IPS DF 4.7 (cell line): ENCODE measurements around the gene ARL4C.

Experiments
- DNase-seq: peaks from one replicate; pipeline ENCODE4 v3.0.0-alpha.2; 2013; ENCODE audit warnings: low spot score; ENCODE audit errors: extremely low read depth

Gene ARL4C

DNA sequence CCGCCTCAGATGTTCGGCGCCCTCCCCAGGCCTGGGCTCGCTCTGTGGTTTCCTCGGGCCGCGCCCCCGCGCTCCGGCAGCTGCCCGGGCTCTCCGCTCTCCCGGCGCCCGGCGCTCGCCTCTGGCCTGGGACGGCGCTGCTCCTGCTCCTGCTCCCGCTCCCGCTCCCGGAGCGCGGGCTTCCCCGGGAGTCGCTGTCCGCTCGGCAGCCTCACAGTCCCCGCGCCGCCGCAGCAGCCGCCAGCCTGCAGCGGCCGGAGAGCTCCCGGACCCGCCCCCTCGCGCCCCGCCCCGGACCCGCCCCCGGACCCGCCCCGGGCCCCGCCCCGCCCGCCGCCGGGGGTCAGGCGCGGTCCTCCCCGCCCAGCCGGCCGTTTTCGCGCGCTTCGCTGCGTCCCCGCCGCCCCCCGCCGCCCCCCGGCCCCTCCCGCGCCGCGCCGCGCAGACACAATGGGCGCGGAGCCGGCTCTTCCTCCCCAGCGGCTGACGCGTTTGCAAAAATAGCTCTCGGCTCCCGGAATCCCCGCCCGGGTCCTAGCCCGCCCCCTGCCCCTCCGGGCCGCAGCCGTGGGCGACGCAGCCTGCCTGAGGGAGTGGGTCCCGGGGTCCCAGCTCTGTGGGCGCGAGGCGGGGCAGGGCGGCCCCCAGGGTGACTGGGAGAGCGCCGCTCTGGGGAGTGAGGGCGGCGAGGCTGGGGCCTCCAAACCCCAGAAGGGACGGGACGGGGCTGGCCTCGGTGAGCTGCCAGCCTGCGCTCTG is at the start of gene ARL4C:
TSS of gene ARL4C (minus strand) at position 247 of the 759 bp plus-strand sequence. CDS start 495 bp downstream, outside the sequence.
- no peak for DNase-seq

- no peak for DNase-seq
Measured at GRCh38 chr2:234544659-234545611, 48.1 kb upstream of the ARL4C start.

DNA sequence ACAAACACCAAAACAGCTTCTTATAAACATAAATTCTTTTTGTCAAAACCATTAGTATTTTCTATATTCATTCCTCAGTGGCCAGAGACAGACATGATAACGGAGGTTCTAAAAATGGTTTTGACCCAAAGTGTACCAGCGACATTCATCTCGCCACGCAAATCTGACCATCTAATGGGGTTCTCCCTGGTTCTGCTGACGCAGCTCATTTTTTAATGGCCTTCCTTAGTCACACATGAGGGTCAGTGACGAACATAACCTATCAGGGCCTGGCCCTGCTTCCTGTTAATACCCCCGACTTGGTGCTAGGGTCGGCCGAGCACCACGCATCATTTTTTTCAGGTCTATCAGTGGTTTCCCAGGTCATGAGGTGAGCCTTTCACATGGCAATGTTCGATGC is 45.9 kb upstream of the ARL4C start:
- DNase-seq, result no peak

DNA sequence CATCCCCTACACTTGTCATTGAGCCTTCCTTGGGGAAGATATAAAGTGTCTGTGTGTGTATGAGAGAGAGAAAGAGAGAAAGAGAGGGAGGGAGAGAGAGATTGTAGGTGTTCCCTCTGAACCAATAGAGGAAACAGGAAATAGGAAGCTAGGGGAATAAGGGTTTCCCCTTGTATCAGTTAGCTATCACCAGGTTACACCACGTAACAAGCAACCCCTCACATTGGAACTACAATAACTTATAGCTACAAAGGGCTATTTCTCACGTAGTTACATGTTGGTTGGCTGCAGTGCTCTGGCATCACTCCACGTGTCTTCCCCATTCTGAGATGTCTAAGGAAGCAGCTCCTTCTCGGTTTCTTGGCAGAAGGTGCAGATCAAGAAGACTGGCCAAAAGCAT is 41.0 kb upstream of the ARL4C start:
- no peak for DNase-seq

- DNase-seq, result no peak
Measured at GRCh38 chr2:234536178-234536965, 39.5 kb upstream of the ARL4C start.

GRCh38 chr2:234535464-234535863 is 38.6 kb upstream of the ARL4C start:
- DNase-seq, result no peak

- no peak for DNase-seq
Measured at GRCh38 chr2:234534515-234534914, 37.6 kb upstream of the ARL4C start.

DNA sequence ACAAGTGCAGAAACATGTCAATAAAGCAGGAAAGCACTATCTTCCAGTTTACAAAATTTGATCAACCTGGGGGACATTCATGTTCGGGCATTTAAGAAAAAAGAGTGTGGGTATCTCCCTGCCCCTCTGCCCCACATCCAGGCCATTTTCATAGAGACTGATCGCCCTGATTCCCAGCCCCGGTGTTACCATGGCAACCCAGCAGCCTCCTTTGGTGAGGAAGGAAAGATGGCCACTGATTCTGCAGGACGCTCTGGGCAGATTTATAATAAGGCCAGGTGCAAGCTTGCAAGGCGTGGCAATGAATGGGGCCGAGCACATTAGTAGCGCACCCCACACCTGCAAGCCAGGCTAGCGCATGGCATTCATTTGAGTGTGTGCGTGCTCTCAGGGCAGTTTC is 36.7 kb upstream of the ARL4C start:
- DNase-seq, result no peak

- DNase-seq, result no peak
Measured at GRCh38 chr2:234528410-234529148, 31.7 kb upstream of the ARL4C start.

DNA sequence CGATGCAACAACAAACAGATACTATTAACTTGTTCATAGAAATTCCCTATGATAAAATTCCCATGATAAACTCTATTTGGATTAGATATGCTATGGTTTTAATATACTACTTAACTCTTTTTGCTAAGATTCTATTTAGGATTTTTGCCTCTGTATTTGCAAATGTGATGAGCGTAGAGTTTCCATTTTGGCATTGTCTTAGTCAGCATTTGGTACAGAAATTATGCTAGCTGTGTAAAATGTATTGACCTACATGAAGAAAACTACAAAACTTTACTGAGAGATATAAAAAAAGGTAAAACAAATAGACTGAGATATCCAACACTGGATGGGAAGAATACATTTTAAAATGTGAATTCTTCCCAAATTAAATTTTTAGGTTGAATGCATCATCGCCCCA is 29.8 kb upstream of the ARL4C start:
- no peak for DNase-seq

- no peak for DNase-seq
Measured at GRCh38 chr2:234521536-234521935, 24.7 kb upstream of the ARL4C start.

GRCh38 chr2:234518986-234519642 is 22.2 kb upstream of the ARL4C start:
- DNase-seq, result no peak

GRCh38 chr2:234517971-234518370 is 21.1 kb upstream of the ARL4C start:
- DNase-seq, result no peak

DNA sequence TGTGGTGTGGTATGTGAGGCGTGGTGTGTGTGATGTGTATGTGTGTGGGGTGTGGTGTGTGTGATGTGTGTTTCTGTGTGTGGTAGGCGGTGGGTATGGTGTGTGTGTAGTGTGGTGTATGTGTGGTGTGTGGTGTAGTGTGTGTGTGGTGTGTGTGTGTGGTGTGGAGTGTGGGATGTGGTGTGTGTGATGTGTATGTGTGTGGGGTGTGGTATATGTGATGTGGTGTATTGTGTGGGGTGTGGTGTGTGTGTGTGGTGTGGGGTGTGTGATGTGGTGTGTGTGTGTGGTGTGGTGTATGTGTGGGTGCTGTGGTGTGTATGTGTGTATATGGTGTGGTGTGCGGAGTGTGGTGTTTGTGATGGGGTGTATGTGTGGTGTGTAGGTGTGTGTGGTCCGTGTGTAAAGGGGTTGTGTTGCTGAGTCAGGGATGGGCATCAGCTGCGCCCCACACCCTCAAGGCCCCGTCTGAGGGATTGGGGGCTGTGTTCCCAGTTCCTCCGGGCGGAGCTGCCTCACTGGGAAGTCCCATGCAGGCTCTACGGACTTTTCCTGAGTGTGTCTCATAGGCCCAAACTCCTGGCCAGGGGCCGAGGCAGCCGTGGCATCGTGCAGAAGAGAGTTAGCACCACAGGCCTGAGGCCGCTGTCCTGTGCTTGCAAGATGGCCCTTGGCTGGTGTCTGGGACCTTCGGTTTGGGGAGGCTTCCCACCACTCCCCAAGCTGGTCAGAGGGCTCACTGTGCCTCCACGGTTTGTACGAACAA is 18.2 kb upstream of the ARL4C start:
- no peak for DNase-seq

- no peak for DNase-seq
Measured at GRCh38 chr2:234514099-234514498, 17.2 kb upstream of the ARL4C start.

DNA sequence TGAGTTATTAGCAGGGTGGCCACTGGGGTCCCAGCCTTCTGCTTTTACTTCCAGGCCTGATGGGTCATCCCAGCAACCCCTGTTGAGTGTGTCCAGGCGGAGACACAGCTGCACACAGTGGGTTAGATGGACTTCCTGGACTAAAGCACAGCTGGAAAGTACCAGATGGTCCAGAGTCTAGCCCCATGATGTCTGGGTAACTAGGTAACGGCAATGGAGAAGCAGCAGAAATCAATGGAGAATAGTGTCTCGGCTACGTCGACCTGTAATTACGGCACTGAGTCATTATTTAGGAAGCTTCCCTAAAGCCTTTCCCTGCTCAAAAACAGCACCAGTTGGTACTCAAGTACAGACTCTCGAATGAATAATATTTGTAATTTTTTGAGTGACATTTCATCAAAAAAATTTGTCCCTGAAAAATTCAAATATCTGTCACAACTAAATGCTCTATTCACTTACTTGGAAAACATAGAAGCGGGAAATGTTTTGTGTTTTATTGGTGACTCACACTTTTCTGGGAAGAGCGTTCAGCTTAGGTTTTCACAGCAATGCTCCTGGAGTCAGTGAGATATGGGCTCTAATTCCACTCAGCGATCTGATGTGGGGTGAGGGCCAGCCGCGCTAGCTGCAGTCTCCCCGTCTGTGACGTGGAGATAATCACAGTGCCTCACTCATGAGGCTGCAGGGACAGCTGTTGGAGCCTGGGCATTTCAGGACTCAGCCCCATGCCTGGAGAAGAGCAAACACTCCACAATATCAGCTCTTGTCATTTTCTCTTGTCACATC is 16.2 kb upstream of the ARL4C start:
- DNase-seq, result no peak

GRCh38 chr2:234502919-234503285 is 6.0 kb upstream of the ARL4C start:
- no peak for DNase-seq

DNA sequence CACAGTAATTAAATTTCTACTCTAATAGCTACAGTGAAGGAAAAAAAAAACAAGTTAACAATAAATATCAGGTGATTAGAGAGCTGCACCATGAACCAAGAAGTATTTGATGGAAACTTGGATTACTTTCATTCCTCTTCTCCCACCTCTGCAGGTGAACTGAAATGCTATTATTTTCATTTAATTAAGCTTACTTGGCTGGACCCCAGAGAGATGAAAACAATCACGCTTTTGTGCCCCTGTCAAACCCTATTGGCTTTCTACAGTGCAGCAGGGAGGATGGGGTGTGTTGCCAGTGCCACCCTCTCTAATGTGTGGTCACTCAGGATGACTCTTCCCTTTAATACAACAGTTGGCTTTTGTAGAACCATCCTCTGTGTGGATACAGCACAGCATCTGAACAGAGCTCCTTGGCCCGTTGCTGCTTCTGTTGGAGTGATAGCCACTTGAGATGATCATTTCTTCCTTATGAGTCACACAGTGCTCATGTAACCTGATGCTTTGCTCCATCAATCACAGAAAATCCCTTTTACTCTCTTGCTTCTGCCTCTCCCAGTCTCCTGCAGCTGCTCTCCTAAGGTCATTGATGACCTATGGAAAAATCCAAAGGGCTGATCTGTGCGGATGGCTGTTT is 5.5 kb upstream of the ARL4C start:
- DNase-seq, result no peak
